ENCODE measurements around the gene TRIM29. TPM values are rescaled to one million over a fixed set of nuclear protein-coding genes. Genes with fewer than 3 reads are reported as not detected.

TRIM29 gene
- total and polyA plus RNA-seq, 10 of the 15 experiments (the other 5 are each of a cell fraction or from before 2014, with no cell fraction given) = 0.08 to 0.67 (median 0.26) TPM; not detected in 5

- Histone ChIP-seq H3K79me2 (ENCODE audit: control insufficient read depth, insufficient read depth, low read length) (no peaks in the 10 kb centered on the region), H3K4me1 (ENCODE audit: control insufficient read depth, insufficient read depth, low read length) (no peaks in the 10 kb centered on the region), H3K4me3 (no peak overlapping the region), H3K36me3 (ENCODE audit: control insufficient read depth in 2 of 2, insufficient read depth in 2 of 2, low read length in 1 of 2) (no peaks in the 10 kb centered on the region), H3K9me3 (replicated peaks; ENCODE audit: control insufficient read depth, insufficient read depth, low read length) (no peaks in the 10 kb centered on the region; the same call in 2 of the 3 replicates), H2AFZ (ENCODE audit: control insufficient read depth, low read depth, low read length) (no peak overlapping the region), H4K20me1 (ENCODE audit: control insufficient read depth, insufficient read depth) (no peaks in the 10 kb centered on the region), H3K4me2 (ENCODE audit: control insufficient read depth, insufficient read depth) (no peak overlapping the region), H3K9ac (ENCODE audit: control insufficient read depth, insufficient read depth, low read length) (no peak overlapping the region), H3K27ac (ENCODE audit: control insufficient read depth, insufficient read depth) (no peak overlapping the region), H3K27me3 (replicated peaks in 1 of 2; ENCODE audit: control insufficient read depth in 2 of 2, insufficient read depth in 2 of 2, low read length in 1 of 2) (peaks cover 0 to 3% of the 10 kb centered on the region in 2 experiments; a peak in 2 of 4 replicates)
- intact Hi-C loops (cut with micrococcal nuclease; ENCODE audit: unreplicated experiment) = no loop called here
- SMC1A ChIA-PET (ENCODE audit: uncharacterized antibody, unreplicated experiment) = no interaction called here
- TF ChIP-seq STAT3 (IDR thresholded peaks at IDR 0.05; ENCODE audit: low read depth, low read length) (no peak), JUNB (IDR thresholded peaks at IDR 0.05) (no peak)
- RAD21 ChIA-PET (ENCODE audit: unreplicated experiment) = no interaction called here
- DNase-seq (ENCODE audit: low read depth, low spot score) = no peak
- POLR2A ChIA-PET = no interaction called here
- FAIRE-seq = no peak
- WGBS (ENCODE audit: insufficient coverage, insufficient replicate concordance, low lambda C conversion rate, missing lambda C conversion rate) = 63% methylated on average over 4 of the region's 4 CpGs
- ATAC-seq = no peak
- in situ Hi-C loops (cut with MboI) = no loop called here
- no TSS peak for BruUV-seq (replicated peaks)
- CTCF ChIA-PET = interaction anchor here (1.0 kb wide), 1 partner anchor 10 kb away, joined by 4 read pairs; no protein-coding TSS in a partner anchor
These were observed 18.8 kb downstream of the TRIM29 start for GRCh38 chr11:120119121-120119520.

- intact Hi-C loops (cut with micrococcal nuclease; ENCODE audit: unreplicated experiment) (no loop called here), in situ Hi-C loops (cut with MboI) (no loop called here)
- Histone ChIP-seq H3K79me2 (ENCODE audit: control insufficient read depth, insufficient read depth, low read length) (no peaks in the 10 kb centered on the region), H3K9ac (ENCODE audit: control insufficient read depth, insufficient read depth, low read length) (no peak overlapping the region), H4K20me1 (ENCODE audit: control insufficient read depth, insufficient read depth) (no peaks in the 10 kb centered on the region), H3K4me2 (ENCODE audit: control insufficient read depth, insufficient read depth) (no peak overlapping the region), H3K36me3 (ENCODE audit: control insufficient read depth in 2 of 2, insufficient read depth in 2 of 2, low read length in 1 of 2) (no peaks in the 10 kb centered on the region), H3K9me3 (replicated peaks; ENCODE audit: control insufficient read depth, insufficient read depth, low read length) (no peaks in the 10 kb centered on the region; the same call in 2 of the 3 replicates), H3K4me1 (ENCODE audit: control insufficient read depth, insufficient read depth, low read length) (no peaks in the 10 kb centered on the region), H3K27ac (ENCODE audit: control insufficient read depth, insufficient read depth) (no peak overlapping the region), H3K4me3 (no peak overlapping the region), H3K27me3 (replicated peaks in 1 of 2; ENCODE audit: control insufficient read depth in 2 of 2, insufficient read depth in 2 of 2, low read length in 1 of 2) (peaks cover 1 to 5% of the 10 kb centered on the region in 2 experiments; a peak in 2 of 4 replicates), H2AFZ (ENCODE audit: control insufficient read depth, low read depth, low read length) (no peak overlapping the region)
- WGBS (ENCODE audit: insufficient coverage, insufficient replicate concordance, low lambda C conversion rate, missing lambda C conversion rate) = 23% methylated on average over 8 of the region's 9 CpGs
- FAIRE-seq = no peak
- CTCF ChIA-PET = interaction anchor here (0.9 kb wide), 1 partner anchor 9 kb away, joined by 7 read pairs; no protein-coding TSS in a partner anchor
- DNase-seq (ENCODE audit: low read depth, low spot score) = no peak
- POLR2A ChIA-PET = no interaction called here
- SMC1A ChIA-PET (ENCODE audit: uncharacterized antibody, unreplicated experiment) = no interaction called here
- BruUV-seq (replicated peaks) = no TSS peak
- RAD21 ChIA-PET (ENCODE audit: unreplicated experiment) = no interaction called here
- ATAC-seq = no peak
- no peak for TF ChIP-seq EP300 (IDR thresholded peaks at IDR 0.05; ENCODE audit: borderline replicate concordance in 1 of 2, control insufficient read depth in 1 of 2, low read depth in 2 of 2, low read length in 2 of 2)
- no peak for TF ChIP-seq GATAD2B (conservative IDR thresholded peaks at IDR 0.05; ENCODE audit: low read depth)
- TF ChIP-seq SRF (IDR thresholded peaks at IDR 0.05; ENCODE audit: low read depth in 2 of 2, low read length in 2 of 2) = no peak
- TF ChIP-seq HDAC2 (IDR thresholded peaks at IDR 0.05) = no peak
- no peak for TF ChIP-seq CREM (IDR thresholded peaks at IDR 0.05; ENCODE audit: low read depth)
- no peak for TF ChIP-seq MLLT1 (IDR thresholded peaks at IDR 0.05)
- TF ChIP-seq ZBTB40 (IDR thresholded peaks at IDR 0.05; ENCODE audit: borderline replicate concordance) = no peak
- TF ChIP-seq ASH2L (IDR thresholded peaks at IDR 0.05; ENCODE audit: borderline replicate concordance, low read depth) = no peak
- no peak for TF ChIP-seq ZNF24 (IDR thresholded peaks at IDR 0.05)
- TF ChIP-seq HDGF (IDR thresholded peaks at IDR 0.05) = no peak
- TF ChIP-seq STAT1 (conservative IDR thresholded peaks at IDR 0.05) = no peak
- no peak for TF ChIP-seq IRF4 (IDR thresholded peaks at IDR 0.05; ENCODE audit: low read depth, low read length)
These were observed 19.9 kb downstream of the TRIM29 start for GRCh38 chr11:120117991-120118390.
